Endothelial cell of umbilical vein (primary cell): ENCODE data around the gene CEP164. TPM values are rescaled to one million over a fixed set of nuclear protein-coding genes. Genes with fewer than 3 reads are reported as not detected.

ENCODE experiments used
- BruUV-seq: library from RNA; stranded (reverse); fragments of 400-500 nt; replicated peaks from 2 replicates; lab custom pipeline; 2021; lab: Mats Ljungman, UMichigan
- CTCF ChIA-PET: fragments of 300-600, 350-600 bp; sonication (Branson Sonifier 250); formaldehyde crosslinking; loops from one replicate; lab custom pipeline; 2021; ENCODE audit warnings: antibody characterized with exemption, inconsistent platforms; lab: Charles Lee
- POLR2A ChIA-PET: fragments of 300-600, 350-600 bp; sonication (Branson Sonifier 250); formaldehyde crosslinking; loops from one replicate; lab custom pipeline; 2021; ENCODE audit warnings: antibody characterized with exemption, inconsistent platforms; lab: Charles Lee
- DNase-seq: peaks from one replicate; pipeline ENCODE4 v3.0.0-alpha.2; 2011; ENCODE audit warnings: low read depth, low spot score
- FAIRE-seq: peaks from 2 replicates; lab custom pipeline; 2011; peaks lifted over from hg19 to GRCh38; lab: Jason Lieb, UNC
- H2AFZ ChIP-seq: 2 replicates; pipeline ENCODE4 v1.6.0; 2012; ENCODE audit warnings: low read depth, low read length, control low read depth, inconsistent platforms
- H3K27ac ChIP-seq: 2 replicates; pipeline ENCODE4 v1.5.1; 2011; ENCODE audit warnings: low read depth, mild to moderate bottlenecking, control low read depth, low read length, moderate library complexity; ENCODE audit not compliant: insufficient read depth
- H3K27me3 ChIP-seq, 2 experiments: 2 replicates each; pipeline versions ENCODE4 v1.6.0 to v1.6.1; 2011; ENCODE audit warnings: low read length in 2 of 2, mixed read lengths in 1 of 2; ENCODE audit not compliant: control insufficient read depth in 2 of 2, insufficient read depth in 2 of 2
- H3K36me3 ChIP-seq, 2 experiments: 2 replicates in 1 of 2; 3 replicates in 1 of 2; pipeline ENCODE4 v1.5.1; 2011; ENCODE audit warnings: low read length in 2 of 2, mild to moderate bottlenecking in 1 of 2, moderate library complexity in 1 of 2; ENCODE audit not compliant: control insufficient read depth in 2 of 2, insufficient read depth in 2 of 2; ENCODE audit errors: extremely low read depth in 1 of 2
- H3K4me1 ChIP-seq: 3 replicates; pipeline ENCODE4 v1.5.1; 2011; ENCODE audit warnings: mild to moderate bottlenecking, low read length; ENCODE audit not compliant: control insufficient read depth, insufficient read depth; ENCODE audit errors: extremely low read depth
- H3K4me2 ChIP-seq: 2 replicates; pipeline ENCODE4 v1.6.1; 2011; ENCODE audit warnings: low read length, control low read depth, mixed read lengths; ENCODE audit not compliant: insufficient read depth
- H3K4me3 ChIP-seq, 3 experiments: fragments of 200-600 bp in 1 of 3; sonication (generic), shearing (Covaris generic) in 1 of 3; replicated peaks in 1 of 3; 2 replicates each; pipeline ENCODE4 v1.5.1; 2011 to 2016; ENCODE audit warnings: control low read depth in 3 of 3, low read length in 3 of 3, mild to moderate bottlenecking in 2 of 3, inconsistent platforms in 1 of 3, low read depth in 1 of 3, moderate library complexity in 1 of 3; ENCODE audit not compliant: insufficient read depth in 1 of 3
- H3K79me2 ChIP-seq: 2 replicates; pipeline ENCODE4 v1.6.0; 2012; ENCODE audit warnings: low read length, inconsistent platforms; ENCODE audit not compliant: control insufficient read depth, insufficient read depth
- H3K9ac ChIP-seq: replicated peaks from 2 replicates; pipeline ENCODE3; 2011; ENCODE audit warnings: low read length, control low read depth; ENCODE audit not compliant: insufficient read depth; ENCODE audit errors: extremely low read depth
- H3K9me1 ChIP-seq: replicated peaks from 3 replicates; pipeline ENCODE4 v1.6.0; 2011; ENCODE audit warnings: mild to moderate bottlenecking, low read length; ENCODE audit not compliant: control insufficient read depth, insufficient read depth; ENCODE audit errors: extremely low read depth
- H3K9me3 ChIP-seq: replicated peaks from 2 replicates; pipeline ENCODE4 v1.5.1; 2012; ENCODE audit warnings: low read length, inconsistent platforms; ENCODE audit not compliant: control insufficient read depth, insufficient read depth
- H4K20me1 ChIP-seq: replicated peaks from 2 replicates; pipeline ENCODE3; 2011; ENCODE audit warnings: mild to moderate bottlenecking, low read length; ENCODE audit not compliant: control insufficient read depth, insufficient read depth; ENCODE audit errors: extremely low read depth
- CTCF ChIP-seq, 2 donors: IDR thresholded peaks; 1 replicate in 1 of 2; 2 replicates in 1 of 2; pipeline ENCODE4 v1.5.1; 2011; ENCODE audit warnings: low read length in 2 of 2, mild to moderate bottlenecking in 2 of 2, moderate library complexity in 2 of 2, control low read depth in 1 of 2, inconsistent platforms in 1 of 2, low read depth in 1 of 2; ENCODE audit not compliant: insufficient read depth in 1 of 2; ENCODE audit errors: extremely low read depth in 1 of 2
- EZH2 ChIP-seq: IDR thresholded peaks from 2 replicates; pipeline ENCODE4 v1.6.1; 2012; ENCODE audit warnings: borderline replicate concordance, low read depth, mild to moderate bottlenecking, moderate library complexity, low read length, inconsistent platforms; ENCODE audit not compliant: severe bottlenecking
- FOS ChIP-seq: IDR thresholded peaks from 2 replicates; pipeline ENCODE4 v1.6.1; 2011; ENCODE audit warnings: mild to moderate bottlenecking, low read length, moderate library complexity, borderline replicate concordance; ENCODE audit not compliant: insufficient read depth
- GATA2 ChIP-seq: IDR thresholded peaks from 2 replicates; pipeline ENCODE4 v1.7.0; 2011; ENCODE audit warnings: low read depth, mild to moderate bottlenecking, moderate library complexity, mixed read lengths, low read length; ENCODE audit not compliant: insufficient read length, insufficient read depth
- JUN ChIP-seq: IDR thresholded peaks from 2 replicates; pipeline ENCODE4 v1.6.1; 2011; ENCODE audit warnings: borderline replicate concordance, low read depth; ENCODE audit not compliant: insufficient read length, insufficient read depth
- MAX ChIP-seq: IDR thresholded peaks from 2 replicates; pipeline ENCODE4 v1.6.1; 2011; ENCODE audit not compliant: insufficient read depth, insufficient read length
- MYC ChIP-seq: IDR thresholded peaks from one replicate; pipeline ENCODE4 v1.6.1; 2011; ENCODE audit warnings: mild to moderate bottlenecking, low read depth, low read length
- POLR2A ChIP-seq: IDR thresholded peaks from 2 replicates; pipeline ENCODE4 v1.6.1; 2012; ENCODE audit warnings: low read depth, mild to moderate bottlenecking, control low read depth, low read length
- POLR2AphosphoS5 ChIP-seq: IDR thresholded peaks from 2 replicates; pipeline ENCODE4 v1.6.1; 2012; ENCODE audit warnings: low read depth, mild to moderate bottlenecking, control low read depth, low read length, moderate library complexity; ENCODE audit not compliant: insufficient read depth
- dilution Hi-C: fragments of 300-500 bp; cut with MboI; formaldehyde crosslinking; loops from one replicate; pipeline ENCODE4 v1.15.0; 2019; ENCODE audit warnings: low sequenced_read_pairs; ENCODE audit not compliant: extremely low pct_ligation_motif_present
- intact Hi-C: fragments of 100-400 bp; cut with micrococcal nuclease; formaldehyde crosslinking; loops from one replicate; pipeline ENCODE4 v1.10.0; 2022
- polyA plus RNA-seq, 4 experiments: library from polyadenylated mRNA; depleted of rRNA in 3 of 4; stranded (reverse) in 3 of 4; unstranded in 1 of 4; fragments of >200 nt; gene quantifications; 2 replicates each; pipeline versions ENCODE4 v1.2.1 to v1.2.3, GENCODE V29; 2011 to 2012; ENCODE audit warnings: missing spikeins in 1 of 4
- total RNA-seq: library from RNA; stranded (reverse); gene quantifications from 2 replicates; pipeline ENCODE4 v1.2.3, GENCODE V29; 2021

CEP164 gene
- total and polyA plus RNA-seq, 2 donors (not counting 3 experiments of a cell fraction or from before 2014, with no cell fraction given) = 22.7 to 48.4 TPM

GRCh38 chr11:117387992-117388755 is 60.5 kb downstream of the CEP164 start:
- H3K79me2 ChIP-seq = no peaks in the 10 kb centered on the region
- dilution Hi-C loops (no loop called here), intact Hi-C loops (no loop called here)
- H3K4me3 ChIP-seq = no peak overlapping the region
- FAIRE-seq (no peak), DNase-seq (no peak)
- no peaks in the 10 kb centered on the region for H3K9me3 ChIP-seq
- no peak overlapping the region for H2AFZ ChIP-seq
- BruUV-seq = no TSS peak
- H3K4me1 ChIP-seq = peaks cover 8% of the 10 kb centered on the region
- H3K27ac ChIP-seq = no peak overlapping the region
- H3K9ac ChIP-seq = no peak overlapping the region
- no peaks in the 10 kb centered on the region for H4K20me1 ChIP-seq
- ChIA-PET POLR2A (no interaction called here), CTCF (interaction anchor here (0.6 to 2.8 kb wide), 2 partner anchors 9 to 38 kb away, joined by 3 to 14 read pairs; no protein-coding TSS in a partner anchor)
- peaks cover 2 to 47% of the 10 kb centered on the region in 2 experiments for H3K36me3 ChIP-seq
- no peaks in the 10 kb centered on the region for H3K27me3 ChIP-seq
- TF ChIP-seq MAX (no peak), EZH2 (no peak), CTCF (IDR thresholded peaks at IDR 0.05; ENCODE audit: extremely low read depth in 1 of 2, insufficient read depth in 1 of 2, low read depth in 1 of 2, low read length in 2 of 2) (no peak), FOS (no peak), JUN (no peak), MYC (no peak), GATA2 (no peak), POLR2A (no peak), POLR2AphosphoS5 (no peak)
- no peaks in the 10 kb centered on the region for H3K9me1 ChIP-seq
- H3K4me2 ChIP-seq = no peak overlapping the region
